ENCODE data around the gene TSPEAR. TPM values are rescaled to one million over a fixed set of nuclear protein-coding genes. Genes with fewer than 3 reads are reported as not detected.

The TSPEAR gene
- total and polyA plus RNA-seq, 2 donors (not counting 1 experiment from before 2014, with no cell fraction given), result not detected

- intact Hi-C loops (cut with micrococcal nuclease), result no loop called here
- Mint-ChIP-seq H3K9me3 (ENCODE audit: insufficient read depth) (peaks cover 21% of the 10 kb centered on the region), H3K4me3 (no peak overlapping the region), H3K27ac (no peak overlapping the region), H3K27me3 (peaks cover 7% of the 10 kb centered on the region), H3K4me1 (peaks cover 8% of the 10 kb centered on the region)
- peaks cover 0 to 31% (median 20%) of the 10 kb centered on the region in 3 donors for H3K9me3 ChIP-seq (ENCODE audit: control extremely low read depth in 1 of 3, control insufficient read depth in 2 of 3, insufficient read depth in 1 of 3, low read length in 2 of 3)
- H3K27me3 ChIP-seq (replicated peaks in 1 of 4; ENCODE audit: control extremely low read depth in 1 of 4, control insufficient read depth in 3 of 4, insufficient read depth in 4 of 4, low read length in 3 of 4), result peaks cover 0 to 17% (median 0%) of the 10 kb centered on the region in 4 experiments
- H3K4me3 ChIP-seq (ENCODE audit: control extremely low read depth in 1 of 5, extremely low read depth in 1 of 5, insufficient read depth in 1 of 5, low read depth in 2 of 5, low read length in 4 of 5), result no peak overlapping the region
- CTCF ChIA-PET, result no interaction called here
- no peaks in the 10 kb centered on the region for H3K36me3 ChIP-seq (replicated peaks in 1 of 2; ENCODE audit: control extremely low read depth in 1 of 2, control insufficient read depth in 1 of 2, extremely low read depth in 1 of 2, insufficient read depth in 2 of 2, low read length in 1 of 2)
- DNase-seq (no peak), ATAC-seq (ENCODE audit: low read depth) (no peak)
- H3K9ac ChIP-seq (ENCODE audit: low read length), result no peak overlapping the region
- H3K4me2 ChIP-seq (replicated peaks; ENCODE audit: low read depth, low read length, poor library complexity, severe bottlenecking), result no peak overlapping the region
- no peak overlapping the region for H3K27ac ChIP-seq (ENCODE audit: low read length in 2 of 2)
- TF ChIP-seq CTCF (IDR thresholded peaks at IDR 0.05) (no peak), EZH2 (IDR thresholded peaks at IDR 0.05; ENCODE audit: borderline replicate concordance, insufficient read depth, low read depth, low read length, poor library complexity, severe bottlenecking) (no peak)
- POLR2A ChIA-PET, result no interaction called here
- no peaks in the 10 kb centered on the region for H3K79me2 ChIP-seq (ENCODE audit: control insufficient read depth, insufficient read depth, low read length)
- H3K4me1 ChIP-seq (ENCODE audit: control insufficient read depth in 2 of 2, insufficient read depth in 2 of 2, low read length in 2 of 2), result peaks cover 7 to 9% of the 10 kb centered on the region in 2 donors
- H4K20me1 ChIP-seq (ENCODE audit: control insufficient read depth, insufficient read depth, low read length, poor library complexity, severe bottlenecking), result no peaks in the 10 kb centered on the region
- H2AFZ ChIP-seq (ENCODE audit: insufficient read depth, low read depth, low read length, poor library complexity, severe bottlenecking), result no peak overlapping the region
Observed at GRCh38 chr21:44623575-44623974, 87.8 kb downstream of the TSPEAR start.

GRCh38 chr21:44619886-44620285 lies 91.5 kb downstream of the TSPEAR start:
- peaks cover 0 to 25% (median 20%) of the 10 kb centered on the region in 3 donors for H3K9me3 ChIP-seq (ENCODE audit: control extremely low read depth in 1 of 3, control insufficient read depth in 2 of 3, insufficient read depth in 1 of 3, low read length in 2 of 3)
- Mint-ChIP-seq H3K27me3 (peaks cover 3% of the 10 kb centered on the region), H3K9me3 (ENCODE audit: insufficient read depth) (peaks cover 22% of the 10 kb centered on the region), H3K4me1 (peaks cover 14% of the 10 kb centered on the region), H3K4me3 (no peak overlapping the region), H3K27ac (no peak overlapping the region)
- H3K27ac ChIP-seq (ENCODE audit: low read length in 2 of 2), result no peak overlapping the region
- DNase-seq (no peak), ATAC-seq (ENCODE audit: low read depth) (no peak)
- 94% methylated on average over 5 of the region's 6 CpGs for WGBS (ENCODE audit: insufficient coverage)
- H3K4me2 ChIP-seq (replicated peaks; ENCODE audit: low read depth, low read length, poor library complexity, severe bottlenecking), result no peak overlapping the region
- H4K20me1 ChIP-seq (ENCODE audit: control insufficient read depth, insufficient read depth, low read length, poor library complexity, severe bottlenecking), result no peaks in the 10 kb centered on the region
- ChIA-PET POLR2A (no interaction called here), CTCF (no interaction called here)
- no peaks in the 10 kb centered on the region for H3K36me3 ChIP-seq (replicated peaks in 1 of 2; ENCODE audit: control extremely low read depth in 1 of 2, control insufficient read depth in 1 of 2, extremely low read depth in 1 of 2, insufficient read depth in 2 of 2, low read length in 1 of 2)
- intact Hi-C loops (cut with micrococcal nuclease), result no loop called here
- no peak overlapping the region for H3K9ac ChIP-seq (ENCODE audit: low read length)
- no peak overlapping the region for H2AFZ ChIP-seq (ENCODE audit: insufficient read depth, low read depth, low read length, poor library complexity, severe bottlenecking)
- TF ChIP-seq EZH2 (IDR thresholded peaks at IDR 0.05; ENCODE audit: borderline replicate concordance, insufficient read depth, low read depth, low read length, poor library complexity, severe bottlenecking), result no peak
- TF ChIP-seq CTCF (IDR thresholded peaks at IDR 0.05), result no peak
- H3K27me3 ChIP-seq (replicated peaks in 1 of 4; ENCODE audit: control extremely low read depth in 1 of 4, control insufficient read depth in 3 of 4, insufficient read depth in 4 of 4, low read length in 3 of 4), result peaks cover 0 to 3% (median 0%) of the 10 kb centered on the region in 4 experiments
- H3K4me3 ChIP-seq (ENCODE audit: control extremely low read depth in 1 of 5, extremely low read depth in 1 of 5, insufficient read depth in 1 of 5, low read depth in 2 of 5, low read length in 4 of 5), result no peak overlapping the region
- H3K79me2 ChIP-seq (ENCODE audit: control insufficient read depth, insufficient read depth, low read length), result no peaks in the 10 kb centered on the region
- peaks cover 11 to 13% of the 10 kb centered on the region in 2 donors for H3K4me1 ChIP-seq (ENCODE audit: control insufficient read depth in 2 of 2, insufficient read depth in 2 of 2, low read length in 2 of 2)

All from B cell (primary cell).